Keratinocyte (primary cell): ENCODE data around the gene NMNAT1. TPM values are rescaled to one million over a fixed set of nuclear protein-coding genes. Genes with fewer than 3 reads are reported as not detected.
A peak's percentile ranks its signal among the peaks of the same experiment; 100 is the strongest.

Source experiments
- DNase-seq: peaks from one replicate; pipeline ENCODE4 v3.0.0-alpha.2; 2011; ENCODE audit warnings: low read depth, missing footprints, low spot score
- FAIRE-seq: peaks from 2 replicates; lab custom pipeline; 2011; peaks lifted over from hg19 to GRCh38; lab: Jason Lieb, UNC
- H2AFZ ChIP-seq: 2 replicates; pipeline ENCODE4 v1.6.0; 2012; ENCODE audit warnings: low read length, control low read depth, inconsistent platforms; ENCODE audit not compliant: control insufficient read depth
- H3K27ac ChIP-seq: 2 replicates; pipeline ENCODE4 v1.5.1; 2011; ENCODE audit warnings: low read length; ENCODE audit not compliant: control insufficient read depth, insufficient read depth
- H3K27me3 ChIP-seq: 3 replicates; pipeline ENCODE4 v1.6.0; 2011; ENCODE audit warnings: low read length; ENCODE audit not compliant: control insufficient read depth, insufficient read depth; ENCODE audit errors: extremely low read depth
- H3K36me3 ChIP-seq, 2 experiments: 2 replicates in 1 of 2; 3 replicates in 1 of 2; pipeline ENCODE4 v1.5.1; 2011; ENCODE audit warnings: low read length in 2 of 2, mild to moderate bottlenecking in 1 of 2; ENCODE audit not compliant: control insufficient read depth in 2 of 2, insufficient read depth in 2 of 2; ENCODE audit errors: extremely low read depth in 1 of 2
- H3K4me1 ChIP-seq: 3 replicates; pipeline ENCODE4 v1.5.1; 2011; ENCODE audit warnings: low read length; ENCODE audit not compliant: control insufficient read depth, insufficient read depth; ENCODE audit errors: extremely low read depth
- H3K4me2 ChIP-seq: 3 replicates; pipeline ENCODE4 v1.6.0; 2011; ENCODE audit warnings: low read depth, low read length; ENCODE audit not compliant: control insufficient read depth, insufficient read depth; ENCODE audit errors: extremely low read depth
- H3K4me3 ChIP-seq, 3 experiments: fragments of 200-600 bp in 1 of 3; sonication (generic) in 1 of 3; 2 replicates in 2 of 3; 3 replicates in 1 of 3; pipeline ENCODE4 v1.5.1; 2011 to 2016; ENCODE audit warnings: low read length in 3 of 3, mild to moderate bottlenecking in 3 of 3, control low read depth in 2 of 3, inconsistent platforms in 1 of 3, low read depth in 1 of 3, mixed read lengths in 1 of 3, mixed run types in 1 of 3, moderate library complexity in 1 of 3; ENCODE audit not compliant: control insufficient read depth in 2 of 3, insufficient read depth in 2 of 3; ENCODE audit errors: extremely low read depth in 1 of 3
- H3K79me2 ChIP-seq: 2 replicates; pipeline ENCODE4 v1.6.0; 2012; ENCODE audit warnings: low read length; ENCODE audit not compliant: control insufficient read depth, insufficient read depth
- H3K9ac ChIP-seq: 3 replicates; pipeline ENCODE4 v1.6.0; 2011; ENCODE audit warnings: low read length; ENCODE audit not compliant: control insufficient read depth, insufficient read depth; ENCODE audit errors: extremely low read depth
- H3K9me1 ChIP-seq: 3 replicates; pipeline ENCODE4 v1.6.0; 2011; ENCODE audit warnings: low read length; ENCODE audit not compliant: control insufficient read depth, insufficient read depth; ENCODE audit errors: extremely low read depth
- H3K9me3 ChIP-seq: 2 replicates; pipeline ENCODE4 v1.5.1; 2012; ENCODE audit warnings: low read depth, low read length; ENCODE audit not compliant: control insufficient read depth
- H4K20me1 ChIP-seq: 3 replicates; pipeline ENCODE4 v1.6.0; 2011; ENCODE audit warnings: low read length; ENCODE audit not compliant: control insufficient read depth, insufficient read depth; ENCODE audit errors: extremely low read depth
- CTCF ChIP-seq, 3 experiments: IDR thresholded peaks in 1 of 3; conservative IDR thresholded peaks in 1 of 3; optimal IDR thresholded peaks in 1 of 3; 2 replicates in 2 of 3; 3 replicates in 1 of 3; pipeline versions ENCODE3 to v1.5.1; 2011; ENCODE audit warnings: low read length in 3 of 3, mild to moderate bottlenecking in 3 of 3, moderate library complexity in 2 of 3, control low read depth in 1 of 3, inconsistent platforms in 1 of 3; ENCODE audit not compliant: insufficient read depth in 2 of 3; ENCODE audit errors: extremely low read depth in 1 of 3
- EZH2 ChIP-seq: IDR thresholded peaks from one replicate; pipeline ENCODE4 v1.6.1; 2012; ENCODE audit warnings: inconsistent platforms, mild to moderate bottlenecking, low read length, moderate library complexity
- dilution Hi-C: fragments of 300-500 bp; cut with MboI; formaldehyde crosslinking; loops from one replicate; pipeline ENCODE4 v1.7.0; 2020; ENCODE audit warnings: low sequenced_read_pairs; ENCODE audit not compliant: extremely low pct_ligation_motif_present
- polyA plus RNA-seq, 5 experiments: library from polyadenylated mRNA; depleted of rRNA in 3 of 5; stranded (reverse) in 3 of 5; stranded (forward) in 1 of 5; unstranded in 1 of 5; fragments of >200 nt; gene quantifications; 1 replicate in 1 of 5; 2 replicates in 3 of 5; 3 replicates in 1 of 5; pipeline versions ENCODE4 v1.2.1 to v1.2.3, GENCODE V29; 2011 to 2012; ENCODE audit warnings: missing spikeins in 2 of 5, low read depth in 1 of 5, low replicate concordance in 1 of 5

NMNAT1 gene
- polyA plus RNA-seq, 1 donor (not counting 4 experiments of a cell fraction or from before 2014, with no cell fraction given) = 16.2 TPM

- peaks cover 45% of the 10 kb centered on the region for H3K4me1 ChIP-seq
- H3K27me3 ChIP-seq = no peaks in the 10 kb centered on the region
Observed at GRCh38 chr1:9908871-9909233, 34.4 kb upstream of the NMNAT1 start.

GRCh38 chr1:9909234-9910046, 33.8 kb upstream of the NMNAT1 start:
- Histone ChIP-seq H3K4me2 (peak overlapping the region; percentile 98), H3K9me3 (no peaks in the 10 kb centered on the region), H3K79me2 (peaks cover 35% of the 10 kb centered on the region), H4K20me1 (no peaks in the 10 kb centered on the region), H2AFZ (no peak overlapping the region), H3K9me1 (no peaks in the 10 kb centered on the region), H3K4me1 (peaks cover 45% of the 10 kb centered on the region), H3K27ac (peak overlapping the region; percentile 65), H3K36me3 (no peaks in the 10 kb centered on the region), H3K9ac (peak overlapping the region; percentile 78), H3K27me3 (no peaks in the 10 kb centered on the region), H3K4me3 (peak overlapping the region; percentile 83 to 93 (median 86))
- DNase-seq = no peak
- dilution Hi-C loops = no loop called here
- FAIRE-seq = no peak
- no peak for TF ChIP-seq CTCF (optimal IDR thresholded peaks at IDR 0.05 in 1 of 3, IDR thresholded peaks at IDR 0.05 in 1 of 3, conservative IDR thresholded peaks at IDR 0.05 in 1 of 3; ENCODE audit: extremely low read depth in 1 of 3, insufficient read depth in 2 of 3, low read length in 3 of 3)
- no peak for TF ChIP-seq EZH2

More at GRCh38 chr1:9908871-9909233, 34.4 kb upstream of the NMNAT1 start:
- H3K79me2 ChIP-seq = peaks cover 40% of the 10 kb centered on the region
- no peaks in the 10 kb centered on the region for H4K20me1 ChIP-seq
- TF ChIP-seq EZH2 (no peak), CTCF (optimal IDR thresholded peaks at IDR 0.05 in 1 of 3, IDR thresholded peaks at IDR 0.05 in 1 of 3, conservative IDR thresholded peaks at IDR 0.05 in 1 of 3; ENCODE audit: extremely low read depth in 1 of 3, insufficient read depth in 2 of 3, low read length in 3 of 3) (no peak)
- DNase-seq (no peak), FAIRE-seq (peak; percentile 51)
- H3K4me2 ChIP-seq = peak overlapping the region; percentile 98
- no peaks in the 10 kb centered on the region for H3K9me3 ChIP-seq
- no peak overlapping the region for H2AFZ ChIP-seq
- no peaks in the 10 kb centered on the region for H3K36me3 ChIP-seq
- peak overlapping the region; percentile 78 for H3K9ac ChIP-seq
- dilution Hi-C loops = no loop called here
- H3K27ac ChIP-seq = peak overlapping the region; percentile 65
- peak overlapping the region; percentile 83 to 93 (median 86) for H3K4me3 ChIP-seq
- no peaks in the 10 kb centered on the region for H3K9me1 ChIP-seq
